Lung (tissue), 12 donors: ENCODE measurements around the gene MMP24. TPM values are rescaled to one million over a fixed set of nuclear protein-coding genes. Genes with fewer than 3 reads are reported as not detected.

Experiments
- ATAC-seq: fragments of 200-7000 bp; cut with Tn5 transposase; one replicate; pipeline ENCODE4 v1.9.1; 2020; ENCODE audit warnings: moderate number of reproducible peaks; ENCODE audit not compliant: insufficient read depth, low FRiP score
- DNase-seq, 3 donors: peaks; one replicate each; pipeline ENCODE4 v3.0.0-alpha.2; 2013 to 2017
- H3K27ac ChIP-seq, 2 donors: one replicate each; pipeline ENCODE4 v1.5.1; 2013; ENCODE audit warnings: mild to moderate bottlenecking in 2 of 2, moderate library complexity in 2 of 2, control low read depth in 1 of 2, inconsistent platforms in 1 of 2, low read depth in 1 of 2, low read length in 1 of 2
- H3K27me3 ChIP-seq, 3 donors: one replicate each; pipeline ENCODE4 v1.5.1; 2013; ENCODE audit warnings: low read length in 2 of 3; ENCODE audit not compliant: control insufficient read depth in 3 of 3, insufficient read depth in 3 of 3
- H3K36me3 ChIP-seq, 4 donors: one replicate each; pipeline ENCODE4 v1.5.1; 2013; ENCODE audit warnings: low read length in 4 of 4, mild to moderate bottlenecking in 1 of 4, moderate library complexity in 1 of 4; ENCODE audit not compliant: control insufficient read depth in 4 of 4, insufficient read depth in 4 of 4
- H3K4me1 ChIP-seq, 5 donors: one replicate each; pipeline ENCODE4 v1.5.1; 2013; ENCODE audit warnings: low read length in 5 of 5, mild to moderate bottlenecking in 2 of 5, moderate library complexity in 1 of 5; ENCODE audit not compliant: control insufficient read depth in 5 of 5, insufficient read depth in 5 of 5
- H3K4me3 ChIP-seq: one replicate; pipeline ENCODE4 v1.5.1; 2013; ENCODE audit warnings: mild to moderate bottlenecking, control low read depth, moderate library complexity
- H3K9ac ChIP-seq, 2 donors: one replicate each; pipeline ENCODE4 v1.5.1; 2013; ENCODE audit warnings: low read length in 2 of 2, control low read depth in 1 of 2; ENCODE audit not compliant: insufficient read depth in 1 of 2
- H3K9me3 ChIP-seq, 4 donors: one replicate each; pipeline ENCODE4 v1.5.1; 2013; ENCODE audit warnings: low read length in 3 of 4, mild to moderate bottlenecking in 1 of 4, moderate library complexity in 1 of 4; ENCODE audit not compliant: control insufficient read depth in 4 of 4, insufficient read depth in 3 of 4
- WGBS, 2 donors: extraction: QIAGEN DNeasy Blood & Tissue Kit; methylation state at CpG; one replicate each; pipeline ENCODE4 v1.1.7; 2013; 5-methylcytosine and 5-hydroxymethylcytosine counted together
- polyA plus RNA-seq, 2 donors: library from polyadenylated mRNA; stranded (reverse); fragments of 200-250 nt; gene quantifications; one replicate each; pipeline ENCODE4 v1.2.1, GENCODE V29; 2013
- total RNA-seq, 2 donors: library from RNA; depleted of rRNA in 1 of 2; stranded (reverse); fragments of >200 nt in 1 of 2; gene quantifications; one replicate each; pipeline ENCODE4 v1.2.1, GENCODE V29; 2014 to 2021
- TF ChIP-seq, protein P1 (sequence below): IDR thresholded peaks from 2 replicates; pipeline ENCODE4 v1.5.1; 2012; ENCODE audit warnings: mild to moderate bottlenecking; ENCODE audit errors: control extremely low read depth, extremely low read depth
- donor health status: control.
- donor health status: control.
- donor health status: Bipolar disorder and iron deficiency.
- donor health status: healthy.
- donor health status: DM: yes; HTN: yes; CAD: no.

Gene MMP24
- total and polyA plus RNA-seq, 4 donors = 2.3 to 10.1 (median 6.7) TPM

DNA sequence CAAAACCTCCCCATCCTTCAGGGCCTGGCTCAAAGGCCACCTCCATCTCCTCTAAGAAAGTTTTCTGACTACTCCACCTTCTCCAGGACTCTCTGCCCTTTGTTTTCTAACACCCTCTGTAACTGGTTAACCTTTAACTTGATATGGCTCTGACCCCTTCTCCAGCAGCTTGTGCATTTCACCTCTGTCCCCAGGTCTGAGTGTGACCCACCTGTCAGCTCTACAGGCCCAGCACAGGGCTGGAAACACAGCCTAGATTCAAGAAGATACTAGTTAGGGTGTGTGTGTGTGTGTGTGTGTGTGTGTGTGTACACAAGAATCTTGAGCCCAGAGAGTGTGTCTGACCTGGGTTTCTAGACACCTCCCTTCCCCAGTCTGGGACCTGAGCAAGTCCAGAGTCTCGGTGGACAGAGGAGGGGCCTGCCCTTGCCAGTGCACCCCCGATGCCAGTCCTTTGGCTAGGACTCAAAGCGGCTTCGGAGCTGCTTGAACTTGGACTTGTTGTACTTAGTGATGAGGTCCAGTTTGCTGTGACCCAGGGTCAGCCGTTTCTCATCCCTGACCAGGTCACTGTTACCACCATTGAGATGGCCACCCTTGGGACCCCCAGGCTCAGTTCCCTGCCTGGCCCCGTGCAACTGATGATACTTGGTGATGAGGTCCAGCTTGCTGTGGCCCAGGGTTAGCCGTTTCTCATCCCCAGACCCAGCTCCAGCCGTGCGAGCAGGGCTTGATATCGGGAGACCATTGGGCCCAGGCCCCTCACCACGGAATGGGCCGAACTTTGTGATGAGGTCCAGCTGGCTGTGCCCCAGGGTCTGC is 59.8 kb downstream of the MMP24 start:
- Histone ChIP-seq H3K9me3 (no peaks in the 10 kb centered on the region), H3K4me1 (peaks cover 0 to 13% (median 5%) of the 10 kb centered on the region in 5 donors), H3K4me3 (no peak overlapping the region), H3K27me3 (no peaks in the 10 kb centered on the region), H3K36me3 (peaks cover 0 to 7% (median 0%) of the 10 kb centered on the region in 4 donors), H3K27ac (no peak overlapping the region), H3K9ac (no peak overlapping the region)
- 91 to 93% methylated on average over 12 of the region's 12 CpGs for WGBS, 2 donors
- ATAC-seq (no peak), DNase-seq (no peak)
- TF ChIP-seq, protein P1, sequence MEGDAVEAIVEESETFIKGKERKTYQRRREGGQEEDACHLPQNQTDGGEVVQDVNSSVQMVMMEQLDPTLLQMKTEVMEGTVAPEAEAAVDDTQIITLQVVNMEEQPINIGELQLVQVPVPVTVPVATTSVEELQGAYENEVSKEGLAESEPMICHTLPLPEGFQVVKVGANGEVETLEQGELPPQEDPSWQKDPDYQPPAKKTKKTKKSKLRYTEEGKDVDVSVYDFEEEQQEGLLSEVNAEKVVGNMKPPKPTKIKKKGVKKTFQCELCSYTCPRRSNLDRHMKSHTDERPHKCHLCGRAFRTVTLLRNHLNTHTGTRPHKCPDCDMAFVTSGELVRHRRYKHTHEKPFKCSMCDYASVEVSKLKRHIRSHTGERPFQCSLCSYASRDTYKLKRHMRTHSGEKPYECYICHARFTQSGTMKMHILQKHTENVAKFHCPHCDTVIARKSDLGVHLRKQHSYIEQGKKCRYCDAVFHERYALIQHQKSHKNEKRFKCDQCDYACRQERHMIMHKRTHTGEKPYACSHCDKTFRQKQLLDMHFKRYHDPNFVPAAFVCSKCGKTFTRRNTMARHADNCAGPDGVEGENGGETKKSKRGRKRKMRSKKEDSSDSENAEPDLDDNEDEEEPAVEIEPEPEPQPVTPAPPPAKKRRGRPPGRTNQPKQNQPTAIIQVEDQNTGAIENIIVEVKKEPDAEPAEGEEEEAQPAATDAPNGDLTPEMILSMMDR = no peak

DNA sequence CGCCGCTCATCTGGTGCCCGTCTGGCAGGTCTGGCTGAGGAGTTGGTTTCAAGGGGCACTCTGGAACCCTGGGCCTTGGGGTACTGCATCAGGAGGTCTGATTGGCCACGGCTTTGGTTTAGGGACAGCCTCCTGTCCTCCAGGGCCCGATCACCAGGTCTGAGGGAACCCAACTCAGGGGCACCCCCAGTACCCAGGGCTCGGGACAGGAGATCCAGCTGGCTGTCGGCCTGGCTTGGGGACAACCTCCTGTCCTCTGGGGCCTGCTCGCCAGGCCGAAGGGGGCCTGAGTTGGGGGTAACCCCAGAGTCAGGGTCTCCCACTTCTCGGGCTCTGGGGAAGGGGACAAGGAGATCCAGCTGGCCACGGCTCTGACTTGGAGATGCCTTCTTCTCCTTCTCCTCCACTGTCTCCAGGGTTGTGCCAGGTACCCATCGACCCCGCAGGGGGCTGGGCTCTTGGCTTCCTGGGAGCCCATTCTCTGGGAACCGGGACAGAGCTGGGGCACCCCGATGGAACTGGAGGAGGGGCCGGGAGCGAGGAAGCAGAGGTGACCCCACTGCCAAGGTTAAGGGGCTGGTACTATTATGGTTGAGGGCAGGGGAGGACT is 60.5 kb downstream of the MMP24 start:
- peaks cover 0 to 3% (median 0%) of the 10 kb centered on the region in 4 donors for H3K36me3 ChIP-seq
- H3K9ac ChIP-seq = no peak overlapping the region
- DNase-seq = no peak
- no peaks in the 10 kb centered on the region for H3K27me3 ChIP-seq
- WGBS, 2 donors = 87 to 91% methylated on average over 17 of the region's 17 CpGs
- no peak overlapping the region for H3K27ac ChIP-seq
- H3K4me1 ChIP-seq = peaks cover 0 to 13% (median 5%) of the 10 kb centered on the region in 5 donors
- TF ChIP-seq, protein P1 = no peak
- no peak for ATAC-seq
- no peaks in the 10 kb centered on the region for H3K9me3 ChIP-seq
- no peak overlapping the region for H3K4me3 ChIP-seq

DNA sequence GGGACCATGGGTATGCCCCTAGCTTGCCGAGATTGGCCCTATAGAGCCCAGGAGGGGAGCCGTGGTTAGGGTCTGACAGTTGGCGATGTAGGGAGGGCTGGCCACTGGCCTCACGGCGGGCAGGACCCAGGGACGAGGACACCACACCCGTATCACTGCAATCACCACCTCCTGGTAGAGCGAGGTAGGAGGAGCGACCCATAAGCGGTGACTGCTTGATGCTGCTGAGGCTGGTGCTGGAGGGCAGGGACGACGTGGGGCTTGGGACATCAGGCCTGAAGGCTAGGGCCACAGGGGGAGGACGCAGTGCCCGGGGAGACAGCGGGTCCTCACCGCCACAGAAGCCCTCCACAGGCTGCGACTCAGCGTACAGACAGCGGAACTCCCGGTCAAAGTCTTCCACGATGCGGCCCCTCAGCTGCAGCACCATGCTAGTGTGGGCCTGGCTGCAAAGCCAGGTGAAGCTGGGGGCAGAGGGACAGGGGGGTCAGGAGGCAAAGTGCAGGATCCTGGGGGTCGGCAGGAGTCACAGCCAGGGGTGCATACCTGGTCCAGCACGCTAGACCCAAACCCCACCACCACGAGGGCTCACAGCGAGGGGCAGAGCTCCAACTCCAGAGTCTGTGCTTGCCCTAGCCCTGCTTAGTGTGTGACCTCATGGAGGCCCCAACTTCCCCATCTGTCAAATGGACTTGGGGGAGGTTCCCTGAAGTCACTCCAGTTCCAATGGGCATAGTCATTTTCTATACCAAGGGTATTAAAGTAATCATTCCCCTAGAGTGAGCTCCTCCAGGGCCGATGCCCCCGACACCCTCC is 61.2 kb downstream of the MMP24 start:
- H3K9me3 ChIP-seq = no peaks in the 10 kb centered on the region
- H3K4me1 ChIP-seq = peaks cover 0 to 16% (median 5%) of the 10 kb centered on the region in 5 donors
- H3K27me3 ChIP-seq = no peaks in the 10 kb centered on the region
- no peak for ATAC-seq
- no peak overlapping the region for H3K4me3 ChIP-seq
- H3K9ac ChIP-seq = no peak overlapping the region
- 89 to 93% methylated on average over 27 to 28 of the region's 28 CpGs for WGBS, 2 donors
- H3K27ac ChIP-seq = no peak overlapping the region
- DNase-seq = no peak
- TF ChIP-seq, protein P1 = no peak
- no peaks in the 10 kb centered on the region for H3K36me3 ChIP-seq
